Endothelial cell (in vitro differentiated cells): ENCODE measurements around the gene MPG. TPM values are rescaled to one million over a fixed set of nuclear protein-coding genes. Genes with fewer than 3 reads are reported as not detected.

ENCODE experiments used
- DNase-seq: peaks from one replicate; pipeline ENCODE4 v3.0.0; 2021; ENCODE audit warnings: low spot score
- H3K27ac Mint-ChIP-seq: one replicate; pipeline ENCODE4 v1.8.0; 2021; ENCODE audit warnings: mixed read lengths, inconsistent platforms; ENCODE audit not compliant: unreplicated experiment
- H3K27me3 Mint-ChIP-seq: one replicate; pipeline ENCODE4 v1.8.0; 2021; ENCODE audit warnings: mild to moderate bottlenecking, moderate library complexity, mixed read lengths, inconsistent platforms; ENCODE audit not compliant: unreplicated experiment
- H3K36me3 Mint-ChIP-seq: one replicate; pipeline ENCODE4 v1.8.0; 2021; ENCODE audit warnings: mild to moderate bottlenecking, low read depth, mixed read lengths, inconsistent platforms; ENCODE audit not compliant: unreplicated experiment
- H3K4me1 Mint-ChIP-seq: one replicate; pipeline ENCODE4 v1.8.0; 2021; ENCODE audit warnings: mild to moderate bottlenecking, mixed read lengths, inconsistent platforms; ENCODE audit not compliant: unreplicated experiment
- H3K4me3 Mint-ChIP-seq: one replicate; pipeline ENCODE4 v1.8.0; 2021; ENCODE audit warnings: mild to moderate bottlenecking, mixed read lengths, inconsistent platforms; ENCODE audit not compliant: unreplicated experiment
- H3K9me3 Mint-ChIP-seq: one replicate; pipeline ENCODE4 v1.8.0; 2021; ENCODE audit warnings: mixed read lengths, inconsistent platforms; ENCODE audit not compliant: unreplicated experiment
- CTCF ChIP-seq: fragments of 200-600 bp; sonication (generic); IDR thresholded peaks from one replicate; pipeline ENCODE4 v1.5.0; 2021; ENCODE audit warnings: antibody characterized with exemption; ENCODE audit not compliant: unreplicated experiment
- total RNA-seq: library from RNA; stranded (reverse); fragmentation: NEBNext Ultra II Directional; extraction: Animal tissue kit (Norgen Biotek cat#: 25700); gene quantifications from one replicate; pipeline ENCODE4 v1.2.1, GENCODE V29; 2021; ENCODE audit not compliant: unreplicated experiment

Gene MPG
- total RNA-seq, 1 donor from 2014 or later = 38.6 TPM

GRCh38 chr16:89391-90302 lies 11.6 kb downstream of the MPG start:
- Mint-ChIP-seq H3K36me3 (peaks cover 10% of the 10 kb centered on the region), H3K27me3 (peaks cover 10% of the 10 kb centered on the region), H3K4me1 (peaks cover 5% of the 10 kb centered on the region), H3K4me3 (no peak overlapping the region), H3K9me3 (no peaks in the 10 kb centered on the region), H3K27ac (no peak overlapping the region)
- no peak for TF ChIP-seq CTCF
- no peak for DNase-seq

- no peak for DNase-seq
- Mint-ChIP-seq H3K9me3 (no peaks in the 10 kb centered on the region), H3K4me1 (no peaks in the 10 kb centered on the region), H3K4me3 (no peak overlapping the region), H3K36me3 (peaks cover 5% of the 10 kb centered on the region), H3K27ac (no peak overlapping the region), H3K27me3 (peaks cover 12% of the 10 kb centered on the region)
- TF ChIP-seq CTCF = no peak
Measured at GRCh38 chr16:91484-91883, 13.5 kb downstream of the MPG start.

GRCh38 chr16:92431-93339 lies 14.7 kb downstream of the MPG start:
- Mint-ChIP-seq H3K4me1 (no peaks in the 10 kb centered on the region), H3K36me3 (peaks cover 5% of the 10 kb centered on the region), H3K27ac (peak overlapping the region; percentile 11), H3K9me3 (no peaks in the 10 kb centered on the region), H3K27me3 (peaks cover 14% of the 10 kb centered on the region), H3K4me3 (no peak overlapping the region)
- TF ChIP-seq CTCF = no peak
- DNase-seq = no peak

GRCh38 chr16:94918-95265 lies 16.9 kb downstream of the MPG start:
- Mint-ChIP-seq H3K4me1 (no peaks in the 10 kb centered on the region), H3K27me3 (peaks cover 14% of the 10 kb centered on the region), H3K36me3 (peaks cover 10% of the 10 kb centered on the region), H3K27ac (no peak overlapping the region), H3K9me3 (no peaks in the 10 kb centered on the region), H3K4me3 (no peak overlapping the region)
- no peak for TF ChIP-seq CTCF
- no peak for DNase-seq
